ENCODE data around the gene FRY. TPM values are rescaled to one million over a fixed set of nuclear protein-coding genes. Genes with fewer than 3 reads are reported as not detected.

Gene FRY
- polyA plus RNA-seq, 1 experiment: 24.6 TPM

- TF ChIP-seq CTCF (IDR thresholded peaks at IDR 0.05; ENCODE audit: low read depth, low read length): no peak
- H3K4me3 ChIP-seq (ENCODE audit: low read depth, low read length): 0 out of 2 replicates have a peak overlapping the region, but pooled peaks have one; percentile 8
- peak; percentile 70 for DNase-seq (ENCODE audit: low read depth, low spot score)
- no peaks in the 10 kb centered on the region for H3K27me3 ChIP-seq (ENCODE audit: control insufficient read depth, insufficient read depth, low read length)
- H3K9me3 ChIP-seq (ENCODE audit: control insufficient read depth, insufficient read depth, low read length): no peaks in the 10 kb centered on the region
- H3K27ac ChIP-seq (ENCODE audit: low read depth, low read length): peak overlapping the region; percentile 89
- CTCF ChIA-PET: interaction anchor here (1.4 kb wide), 1 partner anchor 302 kb away, joined by 8 read pairs; no protein-coding TSS in a partner anchor
- POLR2A ChIA-PET: interaction anchor here (0.6 to 3.3 kb wide), 6 partner anchors 12 to 337 kb away, joined by 3 to 38 read pairs (median 6); partner anchors contain the start of genes BRCA2, FRY and ZAR1L
These were observed 180.8 kb downstream of the FRY start for GRCh38 chr13:32212421-32212820.

- no peak overlapping the region for H3K4me3 ChIP-seq (ENCODE audit: low read depth, low read length)
- DNase-seq (ENCODE audit: low read depth, low spot score): no peak
- ChIA-PET CTCF (interaction anchor here (3.2 kb wide), 1 partner anchor 304 kb away, joined by 16 read pairs; no protein-coding TSS in a partner anchor), POLR2A (interaction anchor here (3.3 kb wide), 1 partner anchor 11 kb away, joined by 38 read pairs; no protein-coding TSS in a partner anchor)
- H3K27me3 ChIP-seq (ENCODE audit: control insufficient read depth, insufficient read depth, low read length): no peaks in the 10 kb centered on the region
- TF ChIP-seq CTCF (IDR thresholded peaks at IDR 0.05; ENCODE audit: low read depth, low read length): no peak
- H3K27ac ChIP-seq (ENCODE audit: low read depth, low read length): peak overlapping the region; percentile 43
- no peaks in the 10 kb centered on the region for H3K9me3 ChIP-seq (ENCODE audit: control insufficient read depth, insufficient read depth, low read length)
These were observed 182.1 kb downstream of the FRY start for GRCh38 chr13:32213626-32214025.

- H3K27me3 ChIP-seq (ENCODE audit: control insufficient read depth, insufficient read depth, low read length): no peaks in the 10 kb centered on the region
- POLR2A ChIA-PET: interaction anchor here (3.3 kb wide), 1 partner anchor 11 kb away, joined by 38 read pairs; no protein-coding TSS in a partner anchor
- H3K9me3 ChIP-seq (ENCODE audit: control insufficient read depth, insufficient read depth, low read length): no peaks in the 10 kb centered on the region; the same call in 1 of the 2 replicates
- no peak for DNase-seq (ENCODE audit: low read depth, low spot score)
- H3K27ac ChIP-seq (ENCODE audit: low read depth, low read length): no peak overlapping the region
- CTCF ChIA-PET: interaction anchor here (2.6 to 3.2 kb wide), 2 partner anchors 49 to 304 kb away, joined by 10 to 16 read pairs; no protein-coding TSS in a partner anchor
- H3K4me3 ChIP-seq (ENCODE audit: low read depth, low read length): no peak overlapping the region
- TF ChIP-seq CTCF (IDR thresholded peaks at IDR 0.05; ENCODE audit: low read depth, low read length): no peak
These were observed 182.5 kb downstream of the FRY start for GRCh38 chr13:32214071-32214470.

- POLR2A ChIA-PET: no interaction called here
- DNase-seq (ENCODE audit: low read depth, low spot score): no peak
- H3K9me3 ChIP-seq (ENCODE audit: control insufficient read depth, insufficient read depth, low read length): no peaks in the 10 kb centered on the region; the same call in 1 of the 2 replicates
- CTCF ChIA-PET: interaction anchor here (1.5 to 3.2 kb wide), 3 partner anchors 29 to 306 kb away, joined by 4 to 16 read pairs (median 10); no protein-coding TSS in a partner anchor
- no peak for TF ChIP-seq CTCF (IDR thresholded peaks at IDR 0.05; ENCODE audit: low read depth, low read length)
- H3K27ac ChIP-seq (ENCODE audit: low read depth, low read length): no peak overlapping the region
- H3K4me3 ChIP-seq (ENCODE audit: low read depth, low read length): no peak overlapping the region
- no peaks in the 10 kb centered on the region for H3K27me3 ChIP-seq (ENCODE audit: control insufficient read depth, insufficient read depth, low read length)
These were observed 184.7 kb downstream of the FRY start for GRCh38 chr13:32216281-32216680.

- no peak for TF ChIP-seq CTCF (IDR thresholded peaks at IDR 0.05; ENCODE audit: low read depth, low read length)
- DNase-seq (ENCODE audit: low read depth, low spot score): no peak
- Histone ChIP-seq H3K27ac (ENCODE audit: low read depth, low read length) (no peak overlapping the region), H3K27me3 (ENCODE audit: control insufficient read depth, insufficient read depth, low read length) (no peaks in the 10 kb centered on the region), H3K4me3 (ENCODE audit: low read depth, low read length) (no peak overlapping the region), H3K9me3 (ENCODE audit: control insufficient read depth, insufficient read depth, low read length) (no peaks in the 10 kb centered on the region; the same call in 1 of the 2 replicates)
- ChIA-PET POLR2A (no interaction called here), CTCF (interaction anchor here (0.6 to 2.0 kb wide), 2 partner anchors 186 to 312 kb away, joined by 3 to 7 read pairs; no protein-coding TSS in a partner anchor)
These were observed 190.6 kb downstream of the FRY start for GRCh38 chr13:32222046-32222676.

Measured in AG04450 (cell line).